Uterus (tissue), 4 donors: ENCODE measurements around the gene TXLNA. TPM values are rescaled to one million over a fixed set of nuclear protein-coding genes. Genes with fewer than 3 reads are reported as not detected.

Experiments
- DNase-seq, 2 donors: peaks; one replicate each; pipeline ENCODE4 v3.0.0-alpha.2; 2019 to 2020
- H3K27ac ChIP-seq, 2 donors: fragments of 200-600 bp; sonication (generic); 1 replicate in 1 of 2; 2 replicates in 1 of 2; pipeline ENCODE4 v1.5.1; 2016 to 2018
- H3K27me3 ChIP-seq, 2 donors: fragments of 200-600 bp; sonication (generic); one replicate each; pipeline ENCODE4 v1.5.1; 2018 to 2019; ENCODE audit warnings: control low read depth in 1 of 2
- H3K36me3 ChIP-seq, 2 donors: fragments of 200-600 bp; sonication (generic); one replicate each; pipeline ENCODE4 v1.5.1; 2019; ENCODE audit warnings: control low read depth in 1 of 2
- H3K4me1 ChIP-seq, 2 donors: fragments of 200-600 bp; sonication (generic); one replicate each; pipeline ENCODE4 v1.5.1; 2018 to 2019; ENCODE audit warnings: control low read depth in 1 of 2
- H3K4me3 ChIP-seq, 2 donors: fragments of 200-600 bp; sonication (generic); 1 replicate in 1 of 2; 2 replicates in 1 of 2; pipeline ENCODE4 v1.5.1; 2018 to 2019; ENCODE audit warnings: mild to moderate bottlenecking in 1 of 2
- H3K9me3 ChIP-seq, 2 donors: fragments of 200-600 bp; sonication (generic); one replicate each; pipeline ENCODE4 v1.5.1; 2019; ENCODE audit warnings: control low read depth in 1 of 2
- CTCF ChIP-seq, 4 experiments: fragments of 200-600 bp in 2 of 4; fragments of 450-650 bp in 2 of 4; sonication (generic) in 2 of 4; IDR thresholded peaks; one replicate each; pipeline ENCODE4 v1.5.1; 2016 to 2019; ENCODE audit warnings: antibody characterized with exemption in 4 of 4, mild to moderate bottlenecking in 2 of 4, moderate library complexity in 1 of 4
- POLR2A ChIP-seq, 2 donors: fragments of 450-650 bp; IDR thresholded peaks; one replicate each; pipeline ENCODE4 v1.6.1; 2016; ENCODE audit warnings: antibody characterized with exemption in 2 of 2, mild to moderate bottlenecking in 1 of 2, moderate library complexity in 1 of 2
- intact Hi-C: fragments of 100-400 bp; cut with DNase I; formaldehyde crosslinking; loops from one replicate; pipeline ENCODE4 v1.15.1; 2023; ENCODE audit warnings: low total_unique reads
- total RNA-seq, 4 donors: library from RNA; depleted of rRNA in 3 of 4; stranded (reverse); fragments of >200 nt in 3 of 4; gene quantifications; one replicate each; pipeline versions ENCODE4 v1.1.0 to v1.2.4, GENCODE V29; 2014 to 2023
- donor health status: DM: yes; HTN: yes; CAD: no.

Gene TXLNA
- total RNA-seq, 4 donors from 2014 or later, result 14.1 to 60.1 (median 40.4) TPM

GRCh38 chr1:32201011-32201855 is 21.8 kb downstream of the TXLNA start:
- TF ChIP-seq POLR2A (IDR thresholded peaks at IDR 0.05), result no peak
- peak in 1 of 4 experiments; percentile 22 for TF ChIP-seq CTCF (IDR thresholded peaks at IDR 0.05)
- no peaks in the 10 kb centered on the region for H3K9me3 ChIP-seq
- peak overlapping the region; percentile 81 to 90 for H3K27ac ChIP-seq
- peak; percentile 66 to 68 for DNase-seq
- H3K27me3 ChIP-seq, result no peaks in the 10 kb centered on the region
- intact Hi-C loops, result no loop called here
- H3K36me3 ChIP-seq, result no peaks in the 10 kb centered on the region
- H3K4me3 ChIP-seq, result peak overlapping the region; percentile 51 to 73
- H3K4me1 ChIP-seq, result peaks cover 0 to 19% of the 10 kb centered on the region in 2 donors

GRCh38 chr1:32204943-32205361 is 25.5 kb downstream of the TXLNA start:
- peak overlapping the region; percentile 51 to 52 for H3K4me3 ChIP-seq
- peak in 1 of 2 donors; percentile 26 for DNase-seq
- no peaks in the 10 kb centered on the region for H3K9me3 ChIP-seq
- intact Hi-C loops, result no loop called here
- peak overlapping the region; percentile 53 to 71 for H3K27ac ChIP-seq
- no peaks in the 10 kb centered on the region for H3K27me3 ChIP-seq
- no peaks in the 10 kb centered on the region for H3K36me3 ChIP-seq
- peaks cover 0 to 12% of the 10 kb centered on the region in 2 donors for H3K4me1 ChIP-seq
- TF ChIP-seq POLR2A (IDR thresholded peaks at IDR 0.05) (no peak), CTCF (IDR thresholded peaks at IDR 0.05) (no peak)

- H3K9me3 ChIP-seq, result no peaks in the 10 kb centered on the region
- H3K27me3 ChIP-seq, result no peaks in the 10 kb centered on the region
- intact Hi-C loops, result no loop called here
- peaks cover 0 to 12% of the 10 kb centered on the region in 2 donors for H3K4me1 ChIP-seq
- peak within 1 kb of the TSS; percentile 53 to 71 for H3K27ac ChIP-seq
- H3K36me3 ChIP-seq, result no peaks in the 10 kb centered on the region
- H3K4me3 ChIP-seq, result peak within 1 kb of the TSS; percentile 51 to 52
- peak; percentile 85 to 86 for DNase-seq
- TF ChIP-seq POLR2A (IDR thresholded peaks at IDR 0.05), result peak; percentile 26 to 71
- peak in 1 of 4 experiments; percentile 2 for TF ChIP-seq CTCF (IDR thresholded peaks at IDR 0.05)
These were observed 26.2 kb downstream of the TXLNA start, which contains the start of gene IQCC for GRCh38 chr1:32205401-32206370. Gene IQCC, plus strand, starts transcription at chr1:32205671. Its CDS starts 11 bp downstream, at chr1:32205682.

- no peak for DNase-seq
- Histone ChIP-seq H3K27ac (no peak overlapping the region), H3K4me1 (peaks cover 0 to 5% of the 10 kb centered on the region in 2 donors), H3K27me3 (no peaks in the 10 kb centered on the region), H3K4me3 (no peak overlapping the region), H3K36me3 (no peaks in the 10 kb centered on the region), H3K9me3 (no peaks in the 10 kb centered on the region)
- intact Hi-C loops, result no loop called here
- TF ChIP-seq CTCF (IDR thresholded peaks at IDR 0.05), result no peak
- TF ChIP-seq POLR2A (IDR thresholded peaks at IDR 0.05), result no peak
These were observed 29.0 kb downstream of the TXLNA start for GRCh38 chr1:32208469-32208868.
